ENCODE measurements around the gene SF3B4.
"Not testable (repeated sequence)": the region's sequence is repeated elsewhere in the genome, so short reads cannot be mapped to it uniquely, and the experiment has no call there.

Gene SF3B4

GRCh38 chr1:149886396-149887195, 41.0 kb downstream of the SF3B4 start:
- DNase-seq, result peak; percentile 99

DNA sequence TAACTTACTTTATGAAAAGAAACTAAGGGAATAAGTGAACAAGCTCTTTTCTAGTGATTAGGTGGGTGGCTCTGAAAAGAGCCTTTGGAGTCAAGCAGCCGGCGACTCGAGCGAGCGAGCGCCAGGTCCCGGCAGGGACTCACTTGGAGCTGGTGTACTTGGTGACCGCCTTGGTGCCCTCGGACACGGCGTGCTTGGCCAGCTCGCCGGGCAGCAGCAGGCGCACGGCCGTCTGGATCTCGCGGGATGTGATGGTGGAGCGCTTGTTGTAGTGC, 41.5 kb downstream of the SF3B4 start:
- not testable (repeated sequence) for DNase-seq

- peak; percentile 36 for DNase-seq
These were observed 42.1 kb downstream of the SF3B4 start for GRCh38 chr1:149885339-149886120.

DNA sequence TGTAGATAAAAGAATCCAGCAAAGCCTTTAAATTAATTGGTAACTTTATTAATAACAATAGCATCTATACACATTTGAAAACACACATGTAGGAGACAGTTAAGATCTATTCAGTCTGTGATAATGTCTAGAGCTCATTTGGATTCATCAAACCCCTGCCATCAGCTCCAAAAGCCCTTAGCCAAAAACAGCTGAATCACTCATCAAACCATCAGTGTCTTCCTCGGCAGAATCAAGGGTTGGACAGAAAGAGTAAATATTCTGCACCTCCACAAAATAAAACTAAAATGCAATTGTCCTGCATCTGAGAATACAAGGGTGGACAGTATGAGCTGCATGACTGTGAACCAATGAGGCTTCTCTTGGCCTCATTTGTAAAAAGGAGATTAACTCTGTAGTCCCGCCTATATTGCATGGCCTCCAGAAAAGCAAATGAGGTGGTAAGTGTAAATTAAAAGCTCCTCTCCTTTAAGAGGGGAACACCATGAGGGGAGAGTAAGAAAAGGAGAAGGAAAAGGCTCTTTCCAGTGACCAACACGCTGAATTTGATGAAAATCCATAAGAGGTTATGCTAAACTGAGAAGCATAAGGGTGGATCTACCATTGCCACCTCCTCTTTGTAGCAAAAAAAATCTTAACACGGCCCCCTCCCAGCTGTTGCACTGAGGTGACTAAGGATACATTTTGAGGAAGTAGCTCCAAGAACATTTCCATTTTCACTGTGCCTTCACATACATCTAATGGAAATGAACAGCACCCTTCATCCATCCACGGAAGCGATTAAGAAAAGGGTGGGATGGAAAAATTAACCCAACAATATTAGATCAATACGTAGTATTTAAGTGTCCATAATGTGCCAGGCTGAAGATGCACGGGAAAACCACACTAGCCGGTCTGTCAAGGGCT, 42.9 kb downstream of the SF3B4 start:
- DNase-seq, result peak; percentile 52

DNA sequence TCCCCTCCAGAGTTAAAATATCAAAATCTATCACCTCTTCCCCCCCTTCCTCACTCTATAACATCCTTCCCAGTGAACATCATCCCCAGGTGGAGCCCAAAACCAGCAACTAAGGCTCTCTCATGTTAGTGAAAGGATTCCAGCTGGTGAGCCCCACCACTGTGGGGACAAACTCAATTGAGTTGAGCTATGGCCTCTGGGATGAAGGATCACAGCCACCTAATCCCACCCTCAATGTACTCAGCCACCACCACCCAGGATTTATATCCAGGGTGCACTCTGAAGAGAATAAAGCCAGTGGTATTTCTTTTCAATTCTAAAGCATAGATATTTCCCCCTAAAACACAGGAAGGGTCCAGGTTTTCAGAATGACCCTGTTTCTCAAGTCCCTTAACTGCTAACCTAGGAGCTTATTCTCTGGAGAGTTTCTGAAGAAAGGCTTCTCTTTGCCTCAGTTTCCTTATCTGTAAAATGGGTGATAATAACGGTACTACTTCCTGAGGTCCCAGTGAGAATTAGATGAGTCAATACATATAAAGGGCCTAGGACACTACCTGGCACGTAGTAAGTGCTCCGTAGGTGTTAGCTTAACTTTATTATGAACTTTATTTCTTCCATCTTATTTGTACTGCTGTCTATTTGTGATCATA, 43.9 kb downstream of the SF3B4 start:
- DNase-seq, result no peak

GRCh38 chr1:149881876-149882275, 45.7 kb downstream of the SF3B4 start:
- DNase-seq, result no peak

DNA sequence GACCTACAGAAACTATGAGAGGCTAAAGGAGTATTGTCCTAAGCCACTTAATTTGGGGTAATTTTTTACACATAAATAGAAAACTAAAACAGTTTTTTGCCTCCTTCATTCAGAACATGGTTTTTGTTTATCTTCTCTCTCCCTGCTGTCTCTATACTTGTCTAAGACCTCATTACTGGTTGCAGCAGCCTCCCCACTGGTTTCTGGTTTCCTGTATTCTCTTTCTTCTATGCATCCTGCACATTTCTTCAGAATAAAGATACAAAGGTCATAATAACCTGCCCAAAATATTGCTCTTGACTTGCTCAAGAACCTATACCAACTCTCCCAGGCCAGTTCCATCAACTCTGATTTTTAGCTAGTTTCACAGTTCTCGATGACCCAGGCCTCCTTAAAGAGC, 48.0 kb downstream of the SF3B4 start:
- DNase-seq, result no peak

DNA sequence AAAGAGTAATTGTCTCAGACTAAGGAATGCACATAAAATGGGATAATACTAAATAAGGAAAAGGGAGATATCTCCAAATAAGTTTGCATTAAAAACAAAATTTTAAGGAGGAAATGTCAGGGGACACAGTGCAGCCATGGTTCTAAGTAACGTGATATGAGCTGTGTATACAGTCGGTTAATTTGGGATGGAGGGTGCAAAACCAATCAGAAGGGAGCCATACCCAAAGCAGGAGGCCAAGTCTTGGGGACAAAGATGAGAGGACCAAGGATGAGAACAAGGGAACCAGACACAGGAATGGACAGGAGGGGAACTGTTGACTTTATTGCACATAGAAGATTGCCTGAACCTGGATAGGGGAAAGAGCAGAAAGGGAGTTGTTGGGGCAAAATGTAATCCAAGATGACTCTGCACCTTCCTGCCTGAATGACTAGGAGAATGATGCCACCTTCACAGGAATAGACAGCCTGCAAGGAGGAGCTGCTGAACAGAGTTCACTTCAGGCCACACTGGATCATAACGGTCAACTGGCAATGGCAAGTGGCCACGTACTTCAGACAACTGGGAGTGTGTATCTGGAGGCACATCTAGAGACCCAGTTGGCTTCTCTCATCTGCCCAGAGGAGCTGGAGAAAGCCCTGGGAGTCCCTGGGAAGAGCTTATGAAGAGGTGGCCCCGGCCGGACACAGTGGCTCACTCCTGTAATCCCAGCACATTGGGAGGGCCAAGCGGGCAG, 50.2 kb downstream of the SF3B4 start:
- DNase-seq, result no peak

Data from NCI-H1436 treated with DMSO at 0.1 percent for 48 hours (cell line).